Hematopoietic multipotent progenitor cell treated with erythropoietin and hydrocortisone succinate and interleukin-3 and kit ligand, for 17 days (in vitro differentiated cells): Measurements from ENCODE around the gene PSAP.

Experiments
- DNase-seq: peaks from one replicate; pipeline ENCODE4 v3.0.0-alpha.2; 2015; ENCODE audit warnings: low spot score

Gene PSAP

GRCh38 chr10:71825217-71825616, 25.8 kb downstream of the PSAP start:
- peak; percentile 47 for DNase-seq

- DNase-seq = no peak
Observed at GRCh38 chr10:71824333-71824732, 26.7 kb downstream of the PSAP start.

- no peak for DNase-seq
Observed at GRCh38 chr10:71823356-71823755, 27.7 kb downstream of the PSAP start.

GRCh38 chr10:71821909-71822763, 28.9 kb downstream of the PSAP start:
- no peak for DNase-seq

GRCh38 chr10:71820966-71821365, 30.1 kb downstream of the PSAP start:
- no peak for DNase-seq

- DNase-seq = no peak
Observed at GRCh38 chr10:71819985-71820384, 31.1 kb downstream of the PSAP start.

GRCh38 chr10:71819441-71819861, 31.6 kb downstream of the PSAP start:
- no peak for DNase-seq

GRCh38 chr10:71818674-71819260, 32.3 kb downstream of the PSAP start:
- DNase-seq = no peak

GRCh38 chr10:71817831-71818655, 33.0 kb downstream of the PSAP start:
- no peak for DNase-seq

GRCh38 chr10:71816936-71817618, 34.0 kb downstream of the PSAP start:
- no peak for DNase-seq

- DNase-seq = no peak
Observed at GRCh38 chr10:71816421-71816851, 34.6 kb downstream of the PSAP start.

- DNase-seq = no peak
Observed at GRCh38 chr10:71815515-71816130, 35.4 kb downstream of the PSAP start.

- no peak for DNase-seq
Observed at GRCh38 chr10:71814922-71815411, 36.1 kb downstream of the PSAP start.

- no peak for DNase-seq
Observed at GRCh38 chr10:71812913-71813590, 38.0 kb downstream of the PSAP start.

- DNase-seq = peak; percentile 76
Observed at GRCh38 chr10:71812016-71812912, 38.8 kb downstream of the PSAP start.

- DNase-seq = no peak
Observed at GRCh38 chr10:71811351-71811750, 39.7 kb downstream of the PSAP start.

- no peak for DNase-seq
Observed at GRCh38 chr10:71810048-71810750, 40.9 kb downstream of the PSAP start.

- no peak for DNase-seq
Observed at GRCh38 chr10:71809628-71810027, 41.4 kb downstream of the PSAP start.
